ENCODE results near the gene PIK3CA.
A peak's percentile ranks its signal among the peaks of the same experiment; 100 is the strongest.
"Not testable (repeated sequence)": the region's sequence is repeated elsewhere in the genome, so short reads cannot be mapped to it uniquely, and the experiment has no call there.

Gene PIK3CA

DNA sequence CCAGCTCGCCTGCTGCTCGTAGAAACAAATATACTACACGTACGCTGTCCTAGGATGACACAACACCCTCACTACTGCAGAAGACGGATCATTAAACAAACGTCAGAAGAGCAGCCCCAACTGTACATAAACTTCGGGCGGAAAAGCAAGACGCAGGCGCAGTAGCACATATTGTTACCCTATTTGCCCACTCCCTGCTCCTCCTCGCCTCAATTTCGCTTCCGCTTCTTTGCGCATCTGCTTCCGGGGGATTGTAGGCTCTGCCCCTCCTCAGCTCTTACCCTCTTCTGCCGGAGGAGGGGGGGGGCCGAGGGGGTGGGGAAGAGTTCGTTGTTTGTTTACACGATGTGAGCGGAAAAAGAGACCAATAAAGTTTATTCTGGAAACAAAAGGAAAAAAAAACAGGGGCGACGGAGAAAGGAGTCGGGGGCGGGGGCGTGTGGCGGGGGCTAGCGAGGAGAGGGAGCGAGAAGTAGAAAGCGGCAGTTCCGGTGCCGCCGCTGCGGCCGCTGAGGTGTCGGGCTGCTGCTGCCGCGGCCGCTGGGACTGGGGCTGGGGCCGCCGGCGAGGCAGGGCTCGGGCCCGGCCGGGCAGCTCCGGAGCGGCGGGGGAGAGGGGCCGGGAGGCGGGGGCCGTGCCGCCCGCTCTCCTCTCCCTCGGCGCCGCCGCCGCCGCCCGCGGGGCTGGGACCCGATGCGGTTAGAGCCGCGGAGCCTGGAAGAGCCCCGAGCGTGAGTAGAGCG lies at the start of gene PIK3CA:
TSS of gene PIK3CA (plus strand) at position 485 of the 743 bp plus-strand sequence. CDS start 50,469 bp downstream, outside the sequence.
- H3K27ac ChIP-seq: peak within 1 kb of the TSS; percentile 99
- TF ChIP-seq, protein P1, sequence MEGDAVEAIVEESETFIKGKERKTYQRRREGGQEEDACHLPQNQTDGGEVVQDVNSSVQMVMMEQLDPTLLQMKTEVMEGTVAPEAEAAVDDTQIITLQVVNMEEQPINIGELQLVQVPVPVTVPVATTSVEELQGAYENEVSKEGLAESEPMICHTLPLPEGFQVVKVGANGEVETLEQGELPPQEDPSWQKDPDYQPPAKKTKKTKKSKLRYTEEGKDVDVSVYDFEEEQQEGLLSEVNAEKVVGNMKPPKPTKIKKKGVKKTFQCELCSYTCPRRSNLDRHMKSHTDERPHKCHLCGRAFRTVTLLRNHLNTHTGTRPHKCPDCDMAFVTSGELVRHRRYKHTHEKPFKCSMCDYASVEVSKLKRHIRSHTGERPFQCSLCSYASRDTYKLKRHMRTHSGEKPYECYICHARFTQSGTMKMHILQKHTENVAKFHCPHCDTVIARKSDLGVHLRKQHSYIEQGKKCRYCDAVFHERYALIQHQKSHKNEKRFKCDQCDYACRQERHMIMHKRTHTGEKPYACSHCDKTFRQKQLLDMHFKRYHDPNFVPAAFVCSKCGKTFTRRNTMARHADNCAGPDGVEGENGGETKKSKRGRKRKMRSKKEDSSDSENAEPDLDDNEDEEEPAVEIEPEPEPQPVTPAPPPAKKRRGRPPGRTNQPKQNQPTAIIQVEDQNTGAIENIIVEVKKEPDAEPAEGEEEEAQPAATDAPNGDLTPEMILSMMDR (IDR thresholded peaks at IDR 0.05): no peak
- peak; percentile 96 for DNase-seq (ENCODE audit: low spot score)
- H3K4me3 ChIP-seq: peak within 1 kb of the TSS; percentile 96

DNA sequence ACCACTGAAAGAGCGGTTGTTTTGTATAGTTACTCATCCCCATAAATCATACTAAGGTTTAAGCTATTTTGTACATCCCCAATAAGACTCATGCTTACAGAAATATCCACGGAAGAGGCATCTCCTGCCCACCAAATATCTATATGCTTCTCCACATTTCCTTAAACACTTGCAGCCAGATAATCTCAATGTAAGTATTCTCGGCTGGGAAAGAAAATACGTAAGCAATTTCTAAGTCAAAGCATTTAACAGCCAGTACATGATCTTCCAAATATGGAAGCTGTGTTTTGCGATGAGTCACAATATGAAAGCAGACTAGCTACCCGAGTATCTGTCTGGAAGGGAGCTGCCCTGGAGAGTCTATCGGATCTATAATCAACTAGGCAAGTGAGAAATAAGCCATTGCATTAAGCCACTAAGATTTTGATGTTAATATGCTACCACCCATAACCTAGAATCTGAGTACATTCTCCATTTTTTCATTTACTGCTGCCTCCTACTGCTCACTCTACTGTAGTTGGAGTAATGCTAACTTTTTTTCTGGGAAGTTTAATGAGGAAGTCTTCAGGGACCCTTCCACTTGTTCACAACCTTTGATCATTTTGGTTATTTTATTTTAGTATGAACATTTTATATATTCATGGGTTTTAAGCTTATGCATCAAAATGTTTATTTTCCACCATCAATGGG lies 49.6 kb upstream of the PIK3CA start:
- H3K27ac ChIP-seq: no peak overlapping the region
- no peak for DNase-seq (ENCODE audit: low spot score)
- TF ChIP-seq, protein P1 (IDR thresholded peaks at IDR 0.05): no peak
- H3K4me3 ChIP-seq: peak overlapping the region; percentile 43

DNA sequence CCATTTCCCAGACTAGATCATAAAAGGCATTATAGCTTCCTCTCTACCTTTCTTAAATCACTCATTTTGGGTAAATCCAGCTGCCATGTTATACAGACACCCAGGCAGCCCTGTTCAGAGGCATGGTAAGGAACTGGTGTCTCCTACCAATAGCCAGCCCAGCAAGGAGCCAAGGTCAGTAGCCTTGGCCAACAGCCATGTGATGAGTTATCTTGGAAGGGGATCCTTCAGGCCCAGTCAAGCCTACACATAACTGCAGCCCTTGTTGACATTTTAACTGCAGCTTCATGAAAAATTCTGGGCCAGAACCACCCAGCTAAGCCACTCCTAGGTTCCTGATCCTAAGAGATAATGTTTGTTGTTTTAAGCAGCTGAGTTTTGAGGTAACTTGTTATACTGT lies 47.5 kb upstream of the PIK3CA start:
- DNase-seq (ENCODE audit: low spot score): no peak
- no peak overlapping the region for H3K27ac ChIP-seq
- H3K4me3 ChIP-seq: no peak overlapping the region
- TF ChIP-seq, protein P1 (IDR thresholded peaks at IDR 0.05): no peak

DNA sequence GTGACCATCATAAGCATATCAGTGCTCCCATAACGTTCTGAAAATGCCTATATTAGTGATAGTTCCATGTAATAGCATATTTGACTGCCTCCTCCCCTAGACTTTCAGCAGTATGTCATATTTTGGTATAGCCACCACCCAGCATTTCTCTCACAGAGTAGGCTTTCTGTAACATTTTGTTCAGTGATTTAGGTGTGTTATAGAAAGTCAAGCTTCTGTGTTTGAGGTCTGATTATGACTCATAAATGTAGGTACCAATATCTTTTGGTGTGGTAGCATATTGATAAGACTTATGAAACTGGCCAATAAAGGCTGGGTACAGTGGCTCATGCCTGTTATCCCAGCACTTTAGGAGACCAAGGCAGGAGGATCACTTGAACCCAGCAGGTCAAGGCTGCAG lies 42.3 kb upstream of the PIK3CA start:
- TF ChIP-seq, protein P1 (IDR thresholded peaks at IDR 0.05): no peak
- DNase-seq (ENCODE audit: low spot score): no peak
- H3K27ac ChIP-seq: no peak overlapping the region
- H3K4me3 ChIP-seq: no peak overlapping the region

DNA sequence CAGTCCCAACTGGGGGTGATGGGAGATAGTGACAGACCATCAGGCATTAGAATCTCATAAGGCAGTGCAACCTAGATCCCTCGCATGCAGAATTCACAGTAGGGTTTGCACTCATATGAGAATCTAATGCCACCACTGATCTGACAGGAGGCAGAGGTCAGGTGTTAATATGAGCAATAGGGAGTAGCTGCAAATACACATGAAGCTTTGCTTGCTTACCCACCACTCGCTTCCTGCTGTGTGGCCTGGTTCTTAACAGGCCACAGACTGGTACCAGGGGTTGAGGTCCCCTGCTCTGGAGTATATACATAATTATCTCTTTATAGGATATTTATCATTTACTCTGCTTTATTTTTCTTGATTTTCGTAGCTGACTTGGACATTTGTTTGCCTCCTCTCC lies 40.5 kb upstream of the PIK3CA start:
- Histone ChIP-seq H3K4me3 (no peak overlapping the region), H3K27ac (no peak overlapping the region)
- DNase-seq (ENCODE audit: low spot score): no peak
- TF ChIP-seq, protein P1 (IDR thresholded peaks at IDR 0.05): no peak

DNA sequence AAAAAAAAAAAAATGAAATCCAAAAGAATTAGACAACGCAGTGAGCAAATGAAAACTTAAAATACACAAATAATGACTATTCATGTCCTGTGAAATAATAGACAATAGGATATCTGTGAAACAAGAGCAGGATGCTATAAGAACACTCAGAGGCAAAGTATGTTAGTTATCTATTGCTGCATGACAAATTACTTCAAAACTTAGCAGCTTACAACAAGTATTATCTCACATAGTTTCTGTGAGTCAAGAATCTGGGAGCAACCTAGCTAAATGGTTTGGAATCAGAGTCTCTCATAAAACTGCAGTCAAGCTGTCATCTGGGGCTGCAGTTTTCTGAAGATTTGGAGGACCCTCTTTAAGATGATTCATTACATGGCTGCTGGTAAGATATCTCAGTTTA lies 40.1 kb upstream of the PIK3CA start:
- no peak for DNase-seq (ENCODE audit: low spot score)
- Histone ChIP-seq H3K4me3 (no peak overlapping the region), H3K27ac (no peak overlapping the region)
- TF ChIP-seq, protein P1 (IDR thresholded peaks at IDR 0.05): no peak

DNA sequence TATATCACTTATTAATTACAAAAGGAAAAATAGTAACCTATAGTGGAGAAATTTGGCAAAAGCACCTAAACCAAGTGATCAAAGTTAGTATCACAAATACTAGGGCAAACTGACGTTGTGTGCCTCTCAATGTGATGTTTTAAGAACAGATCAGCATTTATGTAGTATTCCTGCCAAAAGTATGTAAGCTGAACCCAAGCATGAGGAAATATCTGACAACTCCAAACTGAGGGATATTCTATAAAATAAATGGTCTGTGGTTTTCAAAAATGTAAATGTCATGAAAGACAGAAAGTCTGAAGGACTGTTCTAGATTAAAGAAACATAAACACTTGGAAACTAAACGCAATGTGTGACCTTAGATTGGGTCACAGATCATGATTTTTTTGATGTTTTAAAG lies 34.3 kb upstream of the PIK3CA start:
- DNase-seq (ENCODE audit: low spot score): no peak

DNA sequence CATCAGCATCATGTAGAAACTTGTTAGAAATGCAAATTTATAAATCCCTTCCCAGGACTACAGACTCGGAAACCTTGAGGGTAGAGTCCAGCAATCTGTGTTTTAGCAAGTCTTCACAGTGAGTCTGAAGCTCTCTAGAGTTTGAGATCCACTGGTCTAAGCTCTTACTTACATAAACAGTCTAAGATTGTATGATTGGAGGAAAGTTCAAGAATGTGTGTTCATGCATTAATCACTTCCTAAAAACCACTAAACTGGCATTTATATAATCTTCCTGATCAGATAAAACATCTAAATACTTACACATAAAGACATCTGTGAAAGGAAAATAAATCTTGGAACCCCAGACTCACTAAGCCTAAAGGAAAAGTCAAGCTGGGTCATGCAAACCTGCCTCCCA lies 32.7 kb upstream of the PIK3CA start:
- not testable (repeated sequence) for H3K4me3 ChIP-seq; DNase-seq (ENCODE audit: low spot score)

More for the DNA sequence above, 34.3 kb upstream of the PIK3CA start:
- H3K4me3 ChIP-seq: no peak overlapping the region
- TF ChIP-seq, protein P1 (IDR thresholded peaks at IDR 0.05): no peak
- no peak overlapping the region for H3K27ac ChIP-seq

More for the DNA sequence above, 32.7 kb upstream of the PIK3CA start:
- not testable (repeated sequence) for H3K27ac ChIP-seq
